Measurements from ENCODE around the gene CACNA1C. TPM values are rescaled to one million over a fixed set of nuclear protein-coding genes. Genes with fewer than 3 reads are reported as not detected.

Gene CACNA1C
- total RNA-seq, 1 experiment from 2014 or later: not detected

DNA sequence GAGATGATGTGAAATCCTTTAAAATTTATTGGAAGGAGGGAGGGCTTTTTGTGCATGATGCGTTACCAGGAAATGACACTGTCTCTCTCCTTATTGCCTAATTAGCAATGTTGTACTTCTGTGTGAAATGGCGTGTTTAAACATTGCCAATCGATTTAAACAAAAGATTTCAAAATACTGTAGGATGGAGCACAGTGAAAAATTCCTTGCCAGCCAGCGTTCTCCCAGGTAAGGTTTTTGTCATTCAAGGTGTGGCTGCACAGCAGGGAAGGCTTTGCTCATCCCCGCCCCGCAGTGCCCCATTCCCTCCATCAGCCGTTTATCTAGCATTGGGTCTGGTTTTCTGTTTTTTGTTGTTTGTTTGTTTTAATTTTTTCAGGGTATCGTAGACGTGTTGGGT lies 137.3 kb downstream of the CACNA1C start:
- no peak for DNase-seq
- POLR2A ChIA-PET (ENCODE audit: unreplicated experiment): no interaction called here
- H3K36me3 ChIP-seq (ENCODE audit: low read depth): no peaks in the 10 kb centered on the region

GRCh38 chr12:2190896-2191533 lies 138.2 kb downstream of the CACNA1C start:
- no peaks in the 10 kb centered on the region for H3K36me3 ChIP-seq (ENCODE audit: low read depth)
- H3K27me3 ChIP-seq (ENCODE audit: insufficient read depth, low read depth): peaks cover 95% of the 10 kb centered on the region
- no peaks in the 10 kb centered on the region for H3K4me1 ChIP-seq (replicated peaks; ENCODE audit: insufficient read depth)
- ChIA-PET CTCF (no interaction called here), POLR2A (ENCODE audit: unreplicated experiment) (no interaction called here)
- H3K27ac ChIP-seq: no peak overlapping the region
- no peaks in the 10 kb centered on the region for H3K79me2 ChIP-seq (ENCODE audit: low read depth)
- no peak overlapping the region for H2AFZ ChIP-seq
- no TSS peak for BruUV-seq (replicated peaks)
- no peak overlapping the region for H3K4me3 ChIP-seq
- no peak for DNase-seq
- TF ChIP-seq EZH2 (IDR thresholded peaks at IDR 0.05; ENCODE audit: low read depth): no peak
- TF ChIP-seq, protein P1, sequence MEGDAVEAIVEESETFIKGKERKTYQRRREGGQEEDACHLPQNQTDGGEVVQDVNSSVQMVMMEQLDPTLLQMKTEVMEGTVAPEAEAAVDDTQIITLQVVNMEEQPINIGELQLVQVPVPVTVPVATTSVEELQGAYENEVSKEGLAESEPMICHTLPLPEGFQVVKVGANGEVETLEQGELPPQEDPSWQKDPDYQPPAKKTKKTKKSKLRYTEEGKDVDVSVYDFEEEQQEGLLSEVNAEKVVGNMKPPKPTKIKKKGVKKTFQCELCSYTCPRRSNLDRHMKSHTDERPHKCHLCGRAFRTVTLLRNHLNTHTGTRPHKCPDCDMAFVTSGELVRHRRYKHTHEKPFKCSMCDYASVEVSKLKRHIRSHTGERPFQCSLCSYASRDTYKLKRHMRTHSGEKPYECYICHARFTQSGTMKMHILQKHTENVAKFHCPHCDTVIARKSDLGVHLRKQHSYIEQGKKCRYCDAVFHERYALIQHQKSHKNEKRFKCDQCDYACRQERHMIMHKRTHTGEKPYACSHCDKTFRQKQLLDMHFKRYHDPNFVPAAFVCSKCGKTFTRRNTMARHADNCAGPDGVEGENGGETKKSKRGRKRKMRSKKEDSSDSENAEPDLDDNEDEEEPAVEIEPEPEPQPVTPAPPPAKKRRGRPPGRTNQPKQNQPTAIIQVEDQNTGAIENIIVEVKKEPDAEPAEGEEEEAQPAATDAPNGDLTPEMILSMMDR (conservative IDR thresholded peaks at IDR 0.05): no peak
- H3K4me2 ChIP-seq: no peak overlapping the region
- H3F3A ChIP-seq (ENCODE audit: insufficient read depth, low read depth): no peaks in the 10 kb centered on the region
- no peaks in the 10 kb centered on the region for H4K20me1 ChIP-seq (ENCODE audit: insufficient read depth)
- H3K9me3 ChIP-seq (ENCODE audit: insufficient read depth, low read depth): no peaks in the 10 kb centered on the region
- intact Hi-C loops (cut with micrococcal nuclease; ENCODE audit: unreplicated experiment): no loop called here
- H3K9me2 ChIP-seq (ENCODE audit: insufficient read depth): no peaks in the 10 kb centered on the region

More for the DNA sequence above, 137.3 kb downstream of the CACNA1C start:
- H3F3A ChIP-seq (ENCODE audit: insufficient read depth, low read depth): no peaks in the 10 kb centered on the region
- CTCF ChIA-PET: no interaction called here
- intact Hi-C loops (cut with micrococcal nuclease; ENCODE audit: unreplicated experiment): no loop called here
- H3K4me1 ChIP-seq (replicated peaks; ENCODE audit: insufficient read depth): no peaks in the 10 kb centered on the region
- H3K9me3 ChIP-seq (ENCODE audit: insufficient read depth, low read depth): no peaks in the 10 kb centered on the region
- peaks cover 96% of the 10 kb centered on the region for H3K27me3 ChIP-seq (ENCODE audit: insufficient read depth, low read depth)
- no TSS peak for BruUV-seq (replicated peaks)
- no peak overlapping the region for H3K27ac ChIP-seq
- H4K20me1 ChIP-seq (ENCODE audit: insufficient read depth): no peaks in the 10 kb centered on the region
- H2AFZ ChIP-seq: no peak overlapping the region
- no peak overlapping the region for H3K4me2 ChIP-seq
- H3K4me3 ChIP-seq: no peak overlapping the region
- TF ChIP-seq, protein P1 (conservative IDR thresholded peaks at IDR 0.05): no peak
- TF ChIP-seq EZH2 (IDR thresholded peaks at IDR 0.05; ENCODE audit: low read depth): no peak
- no peaks in the 10 kb centered on the region for H3K79me2 ChIP-seq (ENCODE audit: low read depth)
- H3K9me2 ChIP-seq (ENCODE audit: insufficient read depth): no peaks in the 10 kb centered on the region

GRCh38 chr12:2191534-2192153 lies 138.9 kb downstream of the CACNA1C start:
- H3K4me2 ChIP-seq: no peak overlapping the region
- intact Hi-C loops (cut with micrococcal nuclease; ENCODE audit: unreplicated experiment): no loop called here
- BruUV-seq (replicated peaks): no TSS peak
- ChIA-PET POLR2A (ENCODE audit: unreplicated experiment) (no interaction called here), CTCF (no interaction called here)
- H3K9me3 ChIP-seq (ENCODE audit: insufficient read depth, low read depth): no peaks in the 10 kb centered on the region
- no peaks in the 10 kb centered on the region for H3K9me2 ChIP-seq (ENCODE audit: insufficient read depth)
- no peak for DNase-seq
- peaks cover 95% of the 10 kb centered on the region for H3K27me3 ChIP-seq (ENCODE audit: insufficient read depth, low read depth)
- H3K4me3 ChIP-seq: no peak overlapping the region
- no peaks in the 10 kb centered on the region for H3K4me1 ChIP-seq (replicated peaks; ENCODE audit: insufficient read depth)
- H3K79me2 ChIP-seq (ENCODE audit: low read depth): no peaks in the 10 kb centered on the region
- H3F3A ChIP-seq (ENCODE audit: insufficient read depth, low read depth): no peaks in the 10 kb centered on the region
- H4K20me1 ChIP-seq (ENCODE audit: insufficient read depth): no peaks in the 10 kb centered on the region
- H2AFZ ChIP-seq: no peak overlapping the region
- H3K36me3 ChIP-seq (ENCODE audit: low read depth): no peaks in the 10 kb centered on the region
- no peak overlapping the region for H3K27ac ChIP-seq
- TF ChIP-seq EZH2 (IDR thresholded peaks at IDR 0.05; ENCODE audit: low read depth): no peak
- TF ChIP-seq, protein P1 (conservative IDR thresholded peaks at IDR 0.05): no peak

Measured in PC-9 (cell line).